ENCODE data around the gene EXOC8. TPM values are rescaled to one million over a fixed set of nuclear protein-coding genes. Genes with fewer than 3 reads are reported as not detected.
A peak's percentile ranks its signal among the peaks of the same experiment; 100 is the strongest.

EXOC8 gene
- total RNA-seq, 1 experiment from 2014 or later: 12.6 TPM

- Histone ChIP-seq H3K9me2 (replicated peaks; ENCODE audit: insufficient read depth, low read length) (no peaks in the 10 kb centered on the region), H2AFZ (ENCODE audit: low read length) (no peak overlapping the region), H3K27me3 (ENCODE audit: low read length) (no peaks in the 10 kb centered on the region), H3K9ac (ENCODE audit: low read length) (peak overlapping the region; percentile 22; the same call in 1 of the 2 replicates), H3K4me1 (ENCODE audit: low read length) (peaks cover 44% of the 10 kb centered on the region), H3K4me2 (ENCODE audit: low read depth, low read length, poor library complexity, severe bottlenecking) (peak overlapping the region; percentile 96), H3K27ac (ENCODE audit: low read length) (no peak overlapping the region), H3K4me3 (ENCODE audit: low read length) (peak overlapping the region; percentile 40), H3K36me3 (ENCODE audit: insufficient read depth, low read length) (peaks cover 14% of the 10 kb centered on the region; the same call in 1 of the 2 replicates), H4K20me1 (ENCODE audit: insufficient read depth, low read depth, low read length) (peaks cover 37% of the 10 kb centered on the region), H3K79me2 (ENCODE audit: low read length) (peaks cover 64% of the 10 kb centered on the region), H3K9me3 (ENCODE audit: low read length) (no peaks in the 10 kb centered on the region)
- DNase-seq: no peak
These were observed 3.5 kb downstream of the EXOC8 start for GRCh38 chr1:231334079-231334666.

DNA sequence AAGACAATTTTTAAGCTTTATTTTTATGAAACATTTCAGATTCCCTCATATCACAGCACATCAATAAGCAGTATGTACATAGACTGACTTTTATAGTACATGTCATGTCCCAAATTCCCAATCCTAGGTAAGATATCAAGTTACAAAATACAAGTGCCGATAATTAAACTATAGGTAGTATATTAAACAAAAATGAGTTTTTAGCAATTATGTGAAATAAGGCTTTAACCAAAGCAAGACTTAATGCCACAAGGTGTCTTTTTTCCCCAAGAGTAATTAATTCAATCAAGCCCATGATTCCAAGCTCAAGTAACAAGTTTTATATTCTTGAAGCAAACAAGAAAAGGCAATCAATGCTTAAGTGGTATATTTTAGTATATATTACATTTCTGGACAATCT is 4.9 kb downstream of the EXOC8 start:
- peaks cover 53% of the 10 kb centered on the region for H3K79me2 ChIP-seq (ENCODE audit: low read length)
- no peak overlapping the region for H3K4me3 ChIP-seq (ENCODE audit: low read length)
- no peaks in the 10 kb centered on the region for H3K27me3 ChIP-seq (ENCODE audit: low read length)
- peaks cover 37% of the 10 kb centered on the region for H4K20me1 ChIP-seq (ENCODE audit: insufficient read depth, low read depth, low read length)
- H3K36me3 ChIP-seq (ENCODE audit: insufficient read depth, low read length): peaks cover 14% of the 10 kb centered on the region; the same call in 1 of the 2 replicates
- no peak overlapping the region for H3K9ac ChIP-seq (ENCODE audit: low read length)
- no peak overlapping the region for H3K27ac ChIP-seq (ENCODE audit: low read length)
- no peak overlapping the region for H2AFZ ChIP-seq (ENCODE audit: low read length)
- H3K4me2 ChIP-seq (ENCODE audit: low read depth, low read length, poor library complexity, severe bottlenecking): peak overlapping the region; percentile 96
- no peaks in the 10 kb centered on the region for H3K9me3 ChIP-seq (ENCODE audit: low read length)
- no peak for DNase-seq
- H3K4me1 ChIP-seq (ENCODE audit: low read length): peaks cover 42% of the 10 kb centered on the region
- no peaks in the 10 kb centered on the region for H3K9me2 ChIP-seq (replicated peaks; ENCODE audit: insufficient read depth, low read length)

GRCh38 chr1:231329483-231329882 is 8.2 kb downstream of the EXOC8 start:
- H3K9ac ChIP-seq (ENCODE audit: low read length): no peak overlapping the region
- H3K4me3 ChIP-seq (ENCODE audit: low read length): no peak overlapping the region
- H3K36me3 ChIP-seq (ENCODE audit: insufficient read depth, low read length): peaks cover 8% of the 10 kb centered on the region; the same call in 1 of the 2 replicates
- H3K9me2 ChIP-seq (replicated peaks; ENCODE audit: insufficient read depth, low read length): no peaks in the 10 kb centered on the region
- H3K27me3 ChIP-seq (ENCODE audit: low read length): no peaks in the 10 kb centered on the region
- no peak overlapping the region for H3K4me2 ChIP-seq (ENCODE audit: low read depth, low read length, poor library complexity, severe bottlenecking)
- H4K20me1 ChIP-seq (ENCODE audit: insufficient read depth, low read depth, low read length): peaks cover 17% of the 10 kb centered on the region
- no peak overlapping the region for H3K27ac ChIP-seq (ENCODE audit: low read length)
- H3K79me2 ChIP-seq (ENCODE audit: low read length): peaks cover 22% of the 10 kb centered on the region
- peaks cover 18% of the 10 kb centered on the region for H3K4me1 ChIP-seq (ENCODE audit: low read length)
- DNase-seq: no peak
- no peaks in the 10 kb centered on the region for H3K9me3 ChIP-seq (ENCODE audit: low read length)
- no peak overlapping the region for H2AFZ ChIP-seq (ENCODE audit: low read length)

GRCh38 chr1:231327617-231328016 is 10.0 kb downstream of the EXOC8 start:
- Histone ChIP-seq H3K4me2 (ENCODE audit: low read depth, low read length, poor library complexity, severe bottlenecking) (no peak overlapping the region), H3K79me2 (ENCODE audit: low read length) (peaks cover 3% of the 10 kb centered on the region; the same call in 1 of the 2 replicates), H3K9me2 (replicated peaks; ENCODE audit: insufficient read depth, low read length) (no peaks in the 10 kb centered on the region), H3K9ac (ENCODE audit: low read length) (no peak overlapping the region), H3K4me3 (ENCODE audit: low read length) (no peak overlapping the region), H3K9me3 (ENCODE audit: low read length) (no peaks in the 10 kb centered on the region), H3K36me3 (ENCODE audit: insufficient read depth, low read length) (no peaks in the 10 kb centered on the region), H2AFZ (ENCODE audit: low read length) (no peak overlapping the region), H3K4me1 (ENCODE audit: low read length) (no peaks in the 10 kb centered on the region; the same call in 1 of the 2 replicates), H4K20me1 (ENCODE audit: insufficient read depth, low read depth, low read length) (peaks cover 2% of the 10 kb centered on the region; the same call in 1 of the 2 replicates), H3K27ac (ENCODE audit: low read length) (no peak overlapping the region), H3K27me3 (ENCODE audit: low read length) (no peaks in the 10 kb centered on the region)
- DNase-seq: no peak

- no peak overlapping the region for H3K4me2 ChIP-seq (ENCODE audit: low read depth, low read length, poor library complexity, severe bottlenecking)
- no peaks in the 10 kb centered on the region for H3K27me3 ChIP-seq (ENCODE audit: low read length)
- H3K27ac ChIP-seq (ENCODE audit: low read length): no peak overlapping the region
- no peak for DNase-seq
- no peaks in the 10 kb centered on the region for H3K36me3 ChIP-seq (ENCODE audit: insufficient read depth, low read length)
- H3K79me2 ChIP-seq (ENCODE audit: low read length): no peaks in the 10 kb centered on the region
- no peaks in the 10 kb centered on the region for H3K4me1 ChIP-seq (ENCODE audit: low read length)
- H4K20me1 ChIP-seq (ENCODE audit: insufficient read depth, low read depth, low read length): peaks cover 2% of the 10 kb centered on the region; the same call in 1 of the 2 replicates
- no peak overlapping the region for H2AFZ ChIP-seq (ENCODE audit: low read length)
- no peaks in the 10 kb centered on the region for H3K9me2 ChIP-seq (replicated peaks; ENCODE audit: insufficient read depth, low read length)
- no peak overlapping the region for H3K4me3 ChIP-seq (ENCODE audit: low read length)
- H3K9me3 ChIP-seq (ENCODE audit: low read length): no peaks in the 10 kb centered on the region
- no peak overlapping the region for H3K9ac ChIP-seq (ENCODE audit: low read length)
These were observed 11.4 kb downstream of the EXOC8 start for GRCh38 chr1:231326248-231326647.

DNA sequence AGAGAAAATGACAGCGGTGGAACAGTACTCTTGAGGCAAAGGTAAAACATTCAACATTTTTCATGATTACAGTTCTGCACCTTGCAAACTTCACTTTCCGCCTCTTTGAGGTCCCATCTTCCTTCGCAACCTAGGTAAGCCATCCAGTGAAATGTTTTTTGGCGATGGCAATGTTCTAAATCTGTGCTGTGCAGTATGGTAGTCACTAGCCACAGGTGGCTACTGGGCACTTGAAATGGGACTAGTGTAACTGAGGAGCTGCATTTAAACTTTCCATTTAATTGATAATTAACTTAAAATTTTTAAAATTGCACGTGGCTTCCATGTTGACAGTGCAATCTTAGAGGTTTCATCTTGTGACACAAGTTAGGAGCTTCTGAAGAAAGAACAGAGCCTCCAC is 13.0 kb downstream of the EXOC8 start:
- Histone ChIP-seq H3K79me2 (ENCODE audit: low read length) (no peaks in the 10 kb centered on the region), H3K27ac (ENCODE audit: low read length) (no peak overlapping the region), H3K9ac (ENCODE audit: low read length) (no peak overlapping the region)

DNA sequence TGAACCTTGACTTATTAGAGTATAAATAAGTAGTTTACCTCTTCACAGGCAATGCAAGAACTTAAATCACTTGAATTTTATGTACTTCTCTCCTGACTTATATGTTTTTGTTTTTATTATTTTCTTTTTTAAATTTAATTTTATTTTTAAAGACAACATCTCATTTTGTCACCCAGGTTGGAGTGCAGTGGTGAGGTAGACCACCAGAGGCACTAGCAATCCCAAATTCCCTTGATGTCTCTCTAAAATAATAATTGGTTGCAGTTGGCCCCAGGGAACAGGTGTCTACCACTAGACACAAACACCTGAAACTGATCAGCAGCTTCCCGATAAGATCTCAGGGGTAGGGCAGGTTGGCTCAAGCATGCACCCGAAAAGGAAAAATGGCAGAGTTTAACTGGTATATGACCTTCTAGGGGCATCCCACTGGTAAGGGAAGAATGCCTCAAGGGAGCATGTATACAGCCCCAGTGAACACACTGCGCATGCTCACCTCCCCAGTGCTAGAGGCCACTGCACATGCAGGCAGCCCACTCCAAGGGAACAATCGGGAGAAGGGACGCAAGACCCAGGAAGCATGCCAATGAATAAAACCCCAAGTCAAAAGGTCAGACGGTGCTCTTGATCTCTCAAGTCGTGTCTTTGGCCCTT is 14.6 kb downstream of the EXOC8 start:
- Histone ChIP-seq H3K9me2 (replicated peaks; ENCODE audit: insufficient read depth, low read length) (no peaks in the 10 kb centered on the region), H3K4me3 (ENCODE audit: low read length) (no peak overlapping the region), H3K36me3 (ENCODE audit: insufficient read depth, low read length) (no peaks in the 10 kb centered on the region), H3K4me1 (ENCODE audit: low read length) (no peaks in the 10 kb centered on the region), H3K9ac (ENCODE audit: low read length) (no peak overlapping the region), H3K27ac (ENCODE audit: low read length) (no peak overlapping the region), H3K9me3 (ENCODE audit: low read length) (no peaks in the 10 kb centered on the region), H3K27me3 (ENCODE audit: low read length) (no peaks in the 10 kb centered on the region), H3K4me2 (ENCODE audit: low read depth, low read length, poor library complexity, severe bottlenecking) (no peak overlapping the region), H2AFZ (ENCODE audit: low read length) (no peak overlapping the region), H4K20me1 (ENCODE audit: insufficient read depth, low read depth, low read length) (peaks cover 2% of the 10 kb centered on the region; the same call in 1 of the 2 replicates), H3K79me2 (ENCODE audit: low read length) (no peaks in the 10 kb centered on the region)
- DNase-seq: no peak

More for the DNA sequence above, 13.0 kb downstream of the EXOC8 start:
- H3K36me3 ChIP-seq (ENCODE audit: insufficient read depth, low read length): no peaks in the 10 kb centered on the region
- H3K9me3 ChIP-seq (ENCODE audit: low read length): no peaks in the 10 kb centered on the region
- H3K4me1 ChIP-seq (ENCODE audit: low read length): no peaks in the 10 kb centered on the region
- H3K9me2 ChIP-seq (replicated peaks; ENCODE audit: insufficient read depth, low read length): no peaks in the 10 kb centered on the region
- peaks cover 2% of the 10 kb centered on the region; the same call in 1 of the 2 replicates for H4K20me1 ChIP-seq (ENCODE audit: insufficient read depth, low read depth, low read length)
- H3K4me3 ChIP-seq (ENCODE audit: low read length): no peak overlapping the region
- no peak overlapping the region for H3K4me2 ChIP-seq (ENCODE audit: low read depth, low read length, poor library complexity, severe bottlenecking)
- H3K27me3 ChIP-seq (ENCODE audit: low read length): no peaks in the 10 kb centered on the region
- no peak for DNase-seq
- H2AFZ ChIP-seq (ENCODE audit: low read length): no peak overlapping the region

- Histone ChIP-seq H3K4me2 (ENCODE audit: low read depth, low read length, poor library complexity, severe bottlenecking) (no peak overlapping the region), H3K9me3 (ENCODE audit: low read length) (no peaks in the 10 kb centered on the region; the same call in 1 of the 2 replicates), H4K20me1 (ENCODE audit: insufficient read depth, low read depth, low read length) (no peaks in the 10 kb centered on the region), H2AFZ (ENCODE audit: low read length) (no peak overlapping the region), H3K36me3 (ENCODE audit: insufficient read depth, low read length) (no peaks in the 10 kb centered on the region), H3K27me3 (ENCODE audit: low read length) (no peaks in the 10 kb centered on the region), H3K4me1 (ENCODE audit: low read length) (no peaks in the 10 kb centered on the region), H3K9me2 (replicated peaks; ENCODE audit: insufficient read depth, low read length) (no peaks in the 10 kb centered on the region), H3K9ac (ENCODE audit: low read length) (no peak overlapping the region), H3K4me3 (ENCODE audit: low read length) (no peak overlapping the region), H3K27ac (ENCODE audit: low read length) (no peak overlapping the region), H3K79me2 (ENCODE audit: low read length) (no peaks in the 10 kb centered on the region)
- no peak for DNase-seq
These were observed 18.6 kb downstream of the EXOC8 start for GRCh38 chr1:231319080-231319479.
